GM20431 (cell line): Measurements from ENCODE around the gene ZFPL1.

Source experiments
- in situ Hi-C: fragments of 300-500 bp; cut with MseI, MboI; formaldehyde crosslinking; loops from one replicate; pipeline ENCODE4 v1.15.0; 2020; ENCODE audit warnings: low sequenced_read_pairs; ENCODE audit not compliant: unreplicated experiment

Gene ZFPL1

GRCh38 chr11:65089621-65090020, 5.6 kb downstream of the ZFPL1 start:
- in situ Hi-C loops, result no loop called here

GRCh38 chr11:65090628-65091027, 6.6 kb downstream of the ZFPL1 start:
- in situ Hi-C loops, result no loop called here

GRCh38 chr11:65095427-65095826, 11.4 kb downstream of the ZFPL1 start:
- in situ Hi-C loops, result no loop called here

- in situ Hi-C loops, result no loop called here
These were observed 12.2 kb downstream of the ZFPL1 start, which contains the start of gene VPS51 for GRCh38 chr11:65095974-65096806. Gene VPS51 (plus strand): TSS chr11:65096214. CDS start chr11:65096251, 37 bp downstream.

GRCh38 chr11:65096926-65097325, 12.9 kb downstream of the ZFPL1 start:
- in situ Hi-C loops, result no loop called here

GRCh38 chr11:65100674-65101350, 16.8 kb downstream of the ZFPL1 start:
- in situ Hi-C loops, result no loop called here

- in situ Hi-C loops, result no loop called here
These were observed 18.4 kb downstream of the ZFPL1 start for GRCh38 chr11:65102142-65103095.

- in situ Hi-C loops, result no loop called here
These were observed 19.5 kb downstream of the ZFPL1 start for GRCh38 chr11:65103476-65103875.

GRCh38 chr11:65104628-65105027, 20.6 kb downstream of the ZFPL1 start:
- in situ Hi-C loops, result no loop called here

GRCh38 chr11:65107078-65107477, 23.1 kb downstream of the ZFPL1 start:
- in situ Hi-C loops, result no loop called here

- in situ Hi-C loops, result no loop called here
These were observed 23.9 kb downstream of the ZFPL1 start for GRCh38 chr11:65107751-65108468.

GRCh38 chr11:65108469-65109123, 24.6 kb downstream of the ZFPL1 start:
- in situ Hi-C loops, result no loop called here

- in situ Hi-C loops, result no loop called here
These were observed 25.5 kb downstream of the ZFPL1 start for GRCh38 chr11:65109231-65110198.

- in situ Hi-C loops, result no loop called here
These were observed 26.4 kb downstream of the ZFPL1 start for GRCh38 chr11:65110354-65110861.

GRCh38 chr11:65111159-65111743, 27.2 kb downstream of the ZFPL1 start:
- in situ Hi-C loops, result no loop called here

GRCh38 chr11:65111744-65112545, 27.9 kb downstream of the ZFPL1 start, which contains the start of gene TM7SF2:
Gene TM7SF2 (plus strand): TSS chr11:65111872. CDS start chr11:65112016, 144 bp downstream.
- in situ Hi-C loops, result no loop called here
